Kidney tubule cell (primary cell): ENCODE measurements around the gene GSN.

Experiments used
- DNase-seq: peaks from one replicate; pipeline ENCODE4 v3.0.0-alpha.2; 2018; ENCODE audit warnings: low spot score

Gene GSN

DNA sequence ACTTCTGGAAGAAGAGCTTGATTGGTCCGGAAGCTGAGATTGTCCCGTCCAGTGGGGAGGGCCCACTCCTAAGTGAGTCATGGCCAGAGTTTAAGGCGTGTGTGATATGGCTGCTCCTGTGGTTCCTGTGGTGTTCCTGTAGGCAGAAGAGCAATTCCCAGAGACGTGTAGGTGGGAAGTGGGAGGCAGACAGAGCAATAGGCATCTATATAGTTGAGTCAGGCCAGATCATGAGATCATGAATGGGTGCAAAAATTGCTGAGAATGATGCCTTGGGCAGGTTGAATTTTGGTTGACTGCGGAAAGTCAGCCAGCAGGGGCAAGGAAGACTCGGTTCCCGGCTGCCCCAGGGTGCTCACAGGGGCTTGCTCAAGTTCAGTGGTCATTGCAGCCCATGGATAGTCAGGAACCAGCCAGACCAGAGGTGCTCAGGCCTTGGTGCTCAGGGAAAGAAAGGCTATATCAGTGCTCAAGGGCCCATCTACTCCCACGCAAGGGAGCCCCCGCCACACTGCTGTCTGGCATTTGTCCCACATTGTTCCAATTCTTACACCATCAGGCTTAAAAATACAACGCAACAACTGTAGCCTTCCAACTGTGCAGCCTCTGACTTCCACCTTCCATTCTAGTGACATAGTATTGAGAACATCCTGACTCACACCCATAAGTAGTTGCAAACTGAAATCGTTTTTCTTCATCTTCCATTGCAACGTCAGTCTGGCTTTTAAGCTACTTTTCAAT lies 21.0 kb upstream of the GSN start:
- DNase-seq = no peak

DNA sequence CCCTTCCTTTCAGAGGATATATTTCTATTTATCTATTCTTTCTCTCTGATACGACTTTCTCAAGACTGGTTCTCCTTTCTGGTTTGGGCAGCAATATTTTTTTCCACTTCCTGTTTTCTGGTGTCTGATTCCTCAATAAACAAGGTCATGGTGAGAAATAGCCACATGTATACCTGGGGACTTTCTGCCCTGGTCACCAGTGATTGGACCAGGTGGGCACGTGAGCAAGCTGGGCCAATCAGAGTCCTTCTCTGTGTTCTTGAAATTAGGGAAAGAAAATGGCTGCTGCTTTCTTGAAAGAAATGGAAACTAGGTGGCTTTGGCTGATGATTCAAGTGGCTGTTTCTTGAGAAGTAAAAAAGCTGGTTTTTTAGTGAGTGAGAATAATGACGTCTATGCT lies 18.4 kb upstream of the GSN start:
- no peak for DNase-seq

DNA sequence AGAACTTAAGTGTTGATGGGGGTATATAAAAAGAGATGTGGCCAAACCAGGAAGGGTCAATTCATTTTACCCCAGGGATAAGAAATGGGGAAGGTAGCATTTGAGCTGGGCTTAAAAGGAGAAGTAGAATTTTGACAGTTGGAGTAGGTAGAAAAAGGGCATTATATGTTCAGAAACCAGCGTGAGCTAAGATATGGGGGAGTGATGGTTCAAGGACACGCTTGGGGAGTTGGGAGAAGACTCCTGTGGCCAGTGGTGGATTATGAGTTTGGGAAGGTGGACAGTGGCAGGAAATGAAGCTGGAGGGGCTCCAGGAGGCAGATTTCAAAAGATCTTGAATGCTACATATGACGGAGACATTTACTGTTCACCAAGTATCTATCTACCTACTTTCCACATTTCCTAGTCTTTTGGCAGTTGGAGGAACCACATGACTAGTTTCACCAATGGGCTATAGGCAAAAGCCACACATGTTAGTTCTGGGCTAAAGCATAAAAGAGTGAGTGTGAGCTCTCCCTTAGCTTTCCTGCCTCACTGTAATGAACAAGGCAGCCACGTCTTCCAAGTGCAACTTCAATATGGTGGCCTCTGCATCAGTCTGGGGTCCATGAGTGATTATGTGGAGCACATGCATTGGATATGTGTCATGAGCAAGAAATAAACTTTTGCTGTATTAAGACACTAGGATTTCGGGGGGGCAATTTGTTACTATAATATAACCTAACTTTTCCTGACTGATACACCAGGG lies 15.7 kb upstream of the GSN start:
- no peak for DNase-seq

DNA sequence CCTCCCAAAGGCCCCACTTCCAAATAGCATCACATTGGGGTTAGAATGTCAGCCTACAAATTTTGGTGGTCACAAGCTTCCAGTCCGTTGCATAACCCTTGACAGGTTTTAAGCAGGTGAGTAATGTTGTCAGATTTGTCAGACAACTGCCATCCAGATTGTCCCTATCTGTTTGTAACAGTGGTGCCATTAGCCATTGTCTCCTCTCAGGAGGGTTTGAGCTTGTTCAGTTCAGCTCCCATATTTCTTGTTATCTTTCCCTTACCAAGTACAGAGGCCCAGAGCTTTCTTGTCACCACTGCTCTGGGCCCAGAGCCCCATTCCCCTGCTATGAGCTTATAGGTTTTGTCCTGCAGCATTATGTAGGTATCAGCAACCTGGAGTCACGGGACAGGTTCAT lies 14.8 kb upstream of the GSN start:
- DNase-seq = no peak

DNA sequence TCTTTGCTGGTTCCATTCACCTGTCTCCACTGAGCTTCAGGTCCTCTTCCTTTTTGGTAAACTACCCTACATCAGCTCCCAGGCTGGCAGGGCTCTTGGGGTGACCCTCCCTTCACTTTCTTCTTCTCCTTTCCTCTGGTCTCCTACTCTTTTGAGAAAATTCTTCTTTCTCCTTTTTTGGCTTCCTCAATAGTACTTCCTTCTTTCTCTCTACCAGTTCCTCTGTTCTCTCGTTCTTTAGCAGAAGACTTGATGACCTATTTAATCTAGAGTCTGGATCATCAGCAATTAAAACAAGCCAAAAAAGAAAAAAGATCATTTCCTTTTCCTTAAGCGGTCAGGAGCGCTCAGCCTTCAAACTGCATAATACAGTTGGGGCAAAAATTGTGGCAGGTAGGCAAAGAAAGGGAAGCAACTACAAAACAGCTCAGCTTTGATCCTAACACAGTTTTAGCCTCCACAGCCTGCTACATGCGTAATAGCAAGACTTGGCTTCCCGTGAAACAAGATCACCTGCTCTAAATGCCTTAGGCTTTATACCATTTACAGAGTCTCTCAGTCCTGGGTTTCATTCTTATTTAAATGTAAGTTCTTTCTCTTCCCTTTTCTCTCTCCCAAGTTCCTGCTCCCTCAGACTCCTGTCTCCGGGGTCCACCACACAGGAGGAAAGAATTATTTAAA lies 14.0 kb upstream of the GSN start:
- no peak for DNase-seq

DNA sequence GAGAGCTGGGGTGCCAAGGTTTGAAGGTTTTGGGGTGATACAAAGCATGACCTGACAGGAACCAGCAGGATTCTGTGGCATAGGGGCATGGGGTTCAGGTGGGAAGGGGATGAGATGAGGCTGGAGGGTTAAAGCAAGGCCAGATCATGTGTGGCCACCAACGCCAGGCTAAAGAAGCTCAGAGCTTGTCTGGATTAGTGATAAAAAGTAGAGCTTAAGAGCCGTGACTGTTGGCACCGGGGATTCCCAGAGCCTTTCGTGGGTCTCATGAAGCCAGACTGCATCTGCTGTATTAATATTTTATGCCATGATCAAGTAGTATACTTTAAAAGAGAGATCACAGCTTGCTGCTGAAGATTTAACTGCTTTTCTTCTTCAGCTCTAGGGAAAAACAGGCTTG lies 8.5 kb upstream of the GSN start:
- no peak for DNase-seq

DNA sequence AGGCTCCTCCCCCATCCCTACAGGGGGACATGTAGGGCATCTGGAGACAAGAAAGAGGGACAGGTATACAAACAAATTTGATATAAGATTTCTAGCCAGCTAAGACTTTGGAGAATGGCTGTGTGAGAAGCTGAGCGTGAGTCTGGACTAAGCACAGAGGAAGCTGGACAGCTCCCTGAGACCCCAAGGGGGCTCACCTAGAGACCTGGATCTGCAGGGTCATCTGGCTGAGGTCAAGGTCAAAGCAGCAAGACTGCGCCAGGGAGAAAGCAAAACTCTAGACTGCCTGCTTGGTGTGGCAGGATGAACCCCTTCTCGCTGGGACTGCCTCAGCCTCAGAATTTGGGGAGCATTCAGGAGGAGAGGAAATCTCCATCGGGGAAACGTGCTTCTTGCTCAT lies 8.0 kb upstream of the GSN start:
- no peak for DNase-seq

DNA sequence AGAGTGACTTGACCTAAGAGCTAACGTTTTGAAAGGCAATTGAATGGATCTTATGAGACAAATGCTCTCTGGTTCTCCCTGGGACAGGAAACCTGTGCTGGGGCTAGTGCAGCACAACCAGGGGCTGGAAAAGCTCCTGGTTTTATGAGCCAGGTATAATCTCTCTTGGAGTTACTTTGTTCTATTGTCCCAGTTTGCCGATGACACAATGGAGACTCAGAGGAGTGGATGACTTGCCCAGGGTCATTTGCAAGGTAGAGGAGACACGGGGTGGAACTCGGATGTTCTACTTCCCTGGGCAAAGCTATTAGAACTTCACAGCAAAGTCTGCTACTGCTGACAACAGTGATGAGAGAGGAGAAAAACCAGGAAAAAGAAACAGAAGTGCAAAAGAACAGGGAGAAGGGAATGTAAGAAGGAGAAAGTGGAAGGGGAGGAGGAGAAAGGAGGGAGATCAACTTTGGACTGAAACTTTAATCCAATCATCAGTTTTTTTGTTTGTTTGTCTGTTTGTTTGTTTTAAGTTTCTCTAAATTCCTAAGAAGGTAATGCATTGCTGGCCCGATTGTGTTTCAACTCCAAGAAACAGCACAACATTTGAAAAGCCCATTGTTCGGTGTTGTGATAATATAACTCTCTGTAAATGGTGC lies 7.4 kb upstream of the GSN start:
- DNase-seq = no peak

DNA sequence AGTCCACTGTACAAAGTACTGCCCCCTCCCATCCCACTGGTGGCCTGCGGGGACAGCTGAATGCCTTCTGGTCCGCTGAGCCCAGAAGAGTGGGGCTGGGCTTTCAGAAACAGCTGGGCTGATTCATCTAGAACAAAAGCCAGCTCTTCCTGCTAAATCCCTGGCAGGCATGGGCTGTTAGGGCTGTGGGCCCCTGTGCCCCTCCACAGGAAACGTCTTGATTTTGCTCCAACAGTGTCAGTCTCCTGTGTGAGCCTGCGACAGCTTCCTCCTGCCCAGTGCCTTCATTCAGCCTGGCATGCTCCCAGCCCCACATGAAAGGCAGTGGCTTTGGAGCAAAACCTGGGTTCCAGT lies 6.9 kb upstream of the GSN start:
- DNase-seq = peak; percentile 14

DNA sequence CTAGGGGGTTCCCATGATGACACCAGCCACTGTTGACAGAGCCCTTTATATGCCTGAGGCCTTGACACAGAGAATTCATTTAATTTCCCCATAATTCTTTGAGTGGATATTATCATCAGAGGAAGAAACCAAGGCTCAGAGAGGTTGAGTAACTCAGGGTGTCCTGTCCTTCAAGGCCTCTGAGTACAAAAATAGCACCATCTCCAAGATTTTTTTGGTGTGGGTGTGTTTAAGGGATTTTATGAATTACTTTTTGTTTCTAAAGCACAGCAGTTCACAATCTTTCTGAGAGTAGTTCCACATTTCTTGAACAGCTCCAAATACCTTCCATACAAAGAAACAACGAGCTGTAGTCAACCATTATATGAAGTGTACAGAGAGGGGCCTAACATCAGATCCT lies 6.2 kb upstream of the GSN start:
- DNase-seq = no peak

DNA sequence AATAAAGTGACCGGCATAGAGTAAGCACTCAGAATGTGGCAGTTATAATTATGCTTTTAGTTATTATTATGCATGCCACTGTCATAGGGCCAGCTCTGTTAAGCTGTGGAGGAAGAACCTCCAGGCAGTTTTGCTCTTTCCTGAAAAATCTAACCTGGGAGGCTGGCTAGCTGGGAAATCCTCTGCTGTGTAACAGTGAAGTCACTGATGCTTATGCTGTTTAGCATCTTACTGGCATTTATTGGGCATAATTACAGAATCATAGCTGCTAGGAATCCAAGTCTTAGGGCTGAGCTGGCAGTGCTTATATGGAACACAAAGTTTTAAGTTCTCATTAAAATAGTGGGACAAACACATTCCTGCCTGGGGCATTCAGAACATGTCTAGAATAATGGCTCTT lies 5.5 kb upstream of the GSN start:
- DNase-seq = no peak

DNA sequence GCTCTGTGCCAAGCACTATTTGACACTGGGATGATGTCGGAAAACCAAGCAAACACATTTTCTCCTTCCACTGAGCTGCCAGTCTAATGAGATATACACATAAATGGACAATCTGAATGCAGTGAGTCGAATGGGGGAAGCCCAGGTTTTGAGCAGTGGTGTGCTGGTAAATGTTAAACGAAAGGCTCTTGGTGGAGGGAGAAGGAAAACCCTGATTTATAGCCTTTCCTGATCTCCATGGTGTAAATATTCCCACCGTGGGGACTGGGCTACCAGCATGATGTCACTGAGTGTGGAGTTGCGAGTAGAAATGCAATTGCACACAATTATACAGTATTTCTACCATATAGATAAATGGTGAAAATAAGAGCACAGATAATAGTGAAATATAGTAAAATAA lies 5.0 kb upstream of the GSN start:
- peak; percentile 12 for DNase-seq

DNA sequence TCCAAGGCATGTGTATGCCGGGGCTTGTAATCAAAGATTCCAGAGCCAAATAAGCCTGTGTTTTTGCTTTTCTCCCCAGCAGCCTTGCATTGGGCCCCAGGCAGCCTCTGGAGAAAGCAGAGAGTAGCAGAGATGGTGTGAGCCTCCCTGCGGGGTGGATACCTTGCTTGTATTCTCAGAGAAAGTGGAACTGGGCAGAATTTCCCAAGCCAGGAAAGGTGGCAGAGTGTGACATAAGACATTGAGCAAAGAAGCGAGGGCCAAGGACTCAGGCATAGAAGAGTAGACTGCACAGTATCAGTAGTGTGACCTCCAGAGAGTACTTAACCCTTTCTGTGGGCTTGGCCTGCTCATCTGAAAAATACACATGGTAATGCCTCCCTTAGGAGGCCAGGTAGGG lies 1.6 kb upstream of the GSN start:
- DNase-seq = no peak

DNA sequence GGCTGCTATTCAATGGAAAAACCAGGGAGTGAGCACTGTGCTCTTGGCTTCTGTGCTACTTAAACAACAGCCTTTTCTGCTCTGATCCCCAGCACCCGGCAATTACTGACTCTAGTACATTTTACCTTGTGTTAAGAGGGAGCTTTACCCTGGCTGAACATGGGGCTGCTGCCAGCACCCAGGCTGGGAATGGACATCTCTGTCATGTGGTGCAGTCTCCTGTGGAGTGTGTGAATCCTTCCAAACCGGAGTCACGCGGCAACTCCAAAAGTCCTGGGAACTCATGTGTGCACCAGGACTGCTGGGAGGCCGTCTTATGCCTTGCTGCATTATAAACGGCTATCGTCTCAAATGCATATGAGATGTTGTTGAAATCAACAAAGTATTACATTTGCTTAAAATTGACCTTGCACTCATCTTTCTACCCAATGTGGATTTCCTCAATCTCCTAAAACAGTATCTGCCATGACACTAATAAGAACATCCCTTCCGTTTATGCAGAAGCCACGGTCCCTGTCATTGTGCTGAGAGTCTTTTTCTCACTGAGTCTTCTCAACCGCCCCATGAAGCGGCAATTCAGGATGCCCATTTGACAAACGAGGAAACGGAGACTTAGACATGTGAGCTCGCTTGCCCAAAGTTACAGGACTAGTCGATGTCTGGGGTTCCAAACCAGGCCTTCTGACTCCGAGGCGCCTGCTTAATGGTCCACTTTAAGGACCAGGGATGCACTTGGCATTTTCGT lies 884 bp upstream of the GSN start:
- DNase-seq = no peak

DNA sequence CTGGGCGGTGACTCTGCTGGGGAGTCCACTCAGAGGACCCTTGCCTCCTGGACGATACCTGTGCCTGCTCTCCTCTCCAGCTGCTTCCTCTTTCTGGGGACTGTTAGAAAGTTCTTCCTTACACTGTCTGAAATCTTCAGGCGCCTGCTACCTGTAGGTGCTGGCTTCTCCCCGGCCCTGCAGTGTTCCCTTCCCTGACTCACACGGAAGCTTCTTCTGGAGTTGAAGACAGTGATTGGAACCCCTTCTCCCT lies 562 bp downstream of the GSN start:
- DNase-seq = peak; percentile 39

DNA sequence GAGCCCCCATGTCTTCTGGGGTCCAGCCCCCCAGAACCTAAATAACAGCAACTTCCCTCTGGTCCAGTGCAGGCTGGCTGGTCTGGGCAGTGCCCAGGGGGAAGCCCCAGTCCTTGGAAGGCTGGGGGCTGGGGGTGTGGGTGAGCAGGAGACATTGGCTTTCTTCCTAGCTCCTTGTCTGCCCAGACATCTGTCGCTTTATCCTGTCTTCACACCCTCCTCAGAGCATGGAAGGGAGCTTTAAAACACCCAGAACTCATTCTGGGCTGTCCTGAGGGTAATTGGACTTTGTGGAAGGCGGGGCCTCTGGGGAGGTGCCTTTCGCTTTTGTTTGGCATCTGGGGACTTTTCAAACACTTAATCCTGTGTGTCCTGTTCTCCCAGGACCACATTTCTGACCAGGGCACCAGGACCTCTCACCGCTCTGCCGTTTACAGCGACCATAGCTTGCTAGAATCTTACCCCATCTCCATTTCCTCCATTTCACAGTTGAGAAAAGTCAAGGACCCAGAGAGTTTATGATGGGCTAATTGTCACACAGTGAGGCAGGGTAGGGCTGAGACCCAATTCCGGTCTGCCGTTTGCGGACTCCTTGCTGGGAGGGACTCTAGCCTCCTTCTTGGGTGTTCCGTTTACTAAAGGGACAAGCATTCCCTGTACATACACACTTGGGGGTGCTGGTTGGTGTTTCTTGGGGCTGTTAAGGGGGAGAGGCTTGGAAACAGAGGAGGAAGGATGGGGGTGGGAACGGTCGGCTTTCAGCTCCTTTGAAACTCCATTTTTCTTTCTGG lies 1.1 kb downstream of the GSN start:
- peak; percentile 38 for DNase-seq

DNA sequence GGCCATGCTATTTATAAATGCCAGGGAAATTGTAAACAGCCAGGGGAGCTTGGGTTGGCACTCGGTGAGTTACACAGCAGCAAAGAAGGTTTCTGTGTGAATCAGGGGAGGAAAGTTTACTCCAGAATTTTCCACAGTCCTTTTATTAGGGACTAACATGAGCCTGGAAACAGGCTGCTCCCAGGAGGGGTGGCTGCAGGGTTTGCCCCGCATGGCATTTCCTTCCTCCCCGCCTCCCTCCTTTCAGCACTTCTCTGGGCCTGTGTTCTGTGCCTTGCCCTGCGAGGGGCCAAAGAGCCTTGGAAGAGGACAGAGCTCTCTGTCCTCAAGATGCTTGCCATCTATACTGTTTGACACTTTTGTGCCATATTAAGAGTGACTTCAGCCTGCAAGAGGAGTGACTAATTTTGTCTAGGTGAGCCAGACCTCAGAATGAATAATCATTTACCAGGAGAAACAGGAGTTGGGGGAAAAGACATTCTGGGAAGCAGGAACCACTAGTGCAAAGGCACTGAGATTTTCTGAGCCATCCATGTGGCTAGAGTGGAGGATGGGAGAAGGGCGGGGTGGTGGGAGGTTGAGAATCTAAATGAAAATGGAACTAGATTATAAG lies 1.8 kb downstream of the GSN start:
- peak; percentile 83 for DNase-seq

DNA sequence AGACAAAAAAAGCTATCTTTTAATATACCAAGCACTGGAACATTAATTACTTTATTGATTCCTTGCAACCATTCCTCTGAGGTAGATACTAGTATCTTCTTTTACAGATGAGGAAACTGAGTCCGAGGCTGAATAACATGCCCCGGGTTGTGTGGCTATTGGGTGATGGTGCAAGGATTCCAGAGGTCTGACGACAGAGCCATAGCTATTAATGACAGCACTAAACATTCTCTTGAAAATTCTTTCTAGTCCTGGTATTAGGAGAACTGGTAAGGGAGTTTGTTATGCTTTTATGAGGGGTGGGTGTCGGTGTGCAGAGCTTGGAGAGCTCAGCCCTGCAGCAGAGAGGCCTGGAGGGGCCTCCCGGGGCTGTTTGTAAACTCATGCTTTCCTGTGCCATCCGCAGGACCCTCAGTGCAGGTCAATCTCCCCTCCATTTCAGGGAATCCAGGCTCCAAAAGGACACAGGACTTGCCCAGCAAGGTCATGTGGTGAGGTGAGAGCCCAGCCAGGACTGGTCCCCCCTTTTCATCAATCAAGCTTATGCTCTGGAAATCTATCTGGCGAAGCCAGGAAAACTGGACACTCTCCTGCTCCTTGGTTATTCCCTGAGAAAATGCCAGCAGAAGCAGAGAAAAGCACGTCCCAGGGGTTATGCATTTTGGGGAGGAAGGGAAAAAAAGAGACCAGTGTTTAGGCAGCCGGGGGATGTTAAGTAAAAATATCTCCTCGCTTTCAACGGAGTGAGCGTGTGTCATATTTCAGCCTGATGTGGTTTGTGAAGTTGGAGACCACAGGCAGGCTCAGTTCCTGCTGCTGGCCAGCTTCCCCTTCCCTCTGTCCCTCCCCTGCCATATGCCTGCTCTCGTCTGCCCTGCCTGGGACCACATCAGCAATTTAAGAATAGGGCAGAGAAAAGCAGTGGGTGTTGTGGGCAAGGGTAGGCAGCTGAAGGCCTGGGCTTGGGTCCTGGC lies 3.7 kb downstream of the GSN start:
- DNase-seq = no peak

DNA sequence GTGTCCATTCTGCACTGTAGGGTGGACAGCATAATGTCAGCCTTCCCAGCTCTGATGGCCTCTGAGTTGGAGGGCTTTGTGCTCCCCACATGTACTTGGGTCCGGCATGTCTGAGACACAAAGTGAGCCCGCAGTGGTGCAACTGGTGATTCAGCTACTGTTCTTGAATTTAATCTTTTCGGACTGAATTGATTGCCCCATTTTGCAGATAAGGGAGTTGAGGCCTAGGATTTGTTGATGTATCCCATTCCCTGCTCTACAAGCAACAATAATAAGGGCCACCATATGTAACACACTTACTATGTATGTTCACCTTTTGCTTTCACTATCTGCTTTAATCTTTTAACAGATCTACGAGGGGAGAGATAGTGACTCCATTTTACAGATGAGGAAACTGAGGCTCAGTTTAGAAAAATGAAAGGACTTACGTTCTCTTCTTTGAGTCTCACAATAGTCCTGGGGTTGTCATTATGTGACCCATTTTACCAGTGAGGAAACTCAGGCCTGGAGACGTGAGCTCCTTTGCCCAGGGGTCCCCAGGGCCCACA lies 4.5 kb downstream of the GSN start:
- DNase-seq = no peak
